IPS-11a (cell line): Measurements from ENCODE around the gene C20orf96.
"Not testable (repeated sequence)": the region's sequence is repeated elsewhere in the genome, so short reads cannot be mapped to it uniquely, and the experiment has no call there.

ENCODE experiments used
- H3K4me3 ChIP-seq: one replicate; pipeline ENCODE4 v1.5.1; 2013; ENCODE audit warnings: low read depth, low read length, control low read depth

The C20orf96 gene

GRCh38 chr20:237929-238328 is 52.6 kb downstream of the C20orf96 start:
- no peak overlapping the region for H3K4me3 ChIP-seq

GRCh38 chr20:237489-237888 is 53.1 kb downstream of the C20orf96 start:
- H3K4me3 ChIP-seq = no peak overlapping the region

- no peak overlapping the region for H3K4me3 ChIP-seq
Observed at GRCh38 chr20:235891-236290, 54.7 kb downstream of the C20orf96 start.

GRCh38 chr20:227439-228105 is 63.0 kb downstream of the C20orf96 start:
- no peak overlapping the region for H3K4me3 ChIP-seq

GRCh38 chr20:226958-227357 is 63.6 kb downstream of the C20orf96 start, which contains the start of gene DEFB129:
TSS of gene DEFB129 (plus strand) at chr20:227258. CDS start at chr20:227289, 31 bp downstream.
- H3K4me3 ChIP-seq = no peak within 1 kb of the TSS

GRCh38 chr20:225879-226278 is 64.7 kb downstream of the C20orf96 start:
- H3K4me3 ChIP-seq = not testable (repeated sequence)

- H3K4me3 ChIP-seq = no peak overlapping the region
Observed at GRCh38 chr20:221258-221830, 69.2 kb downstream of the C20orf96 start.
